ENCODE measurements around the gene PTGFR.

PTGFR gene

GRCh38 chr1:78490861-78491450, at the start of gene PTGFR:
PTGFR (plus strand) TSS chr1:78490974; CDS start chr1:78492744, 1,770 bp downstream.
- DNase-seq (ENCODE audit: low read depth in 2 of 2) = no peak

- no peak for DNase-seq (ENCODE audit: low read depth in 2 of 2)
Measured at GRCh38 chr1:78441921-78442320, 48.9 kb upstream of the PTGFR start.

GRCh38 chr1:78447086-78447485, 43.7 kb upstream of the PTGFR start:
- no peak for DNase-seq (ENCODE audit: low read depth in 2 of 2)

- DNase-seq (ENCODE audit: low read depth in 2 of 2) = no peak
Measured at GRCh38 chr1:78464449-78464891, 26.3 kb upstream of the PTGFR start.

- DNase-seq (ENCODE audit: low read depth in 2 of 2) = no peak
Measured at GRCh38 chr1:78465143-78465542, 25.6 kb upstream of the PTGFR start.

GRCh38 chr1:78468521-78468920, 22.3 kb upstream of the PTGFR start:
- no peak for DNase-seq (ENCODE audit: low read depth in 2 of 2)

- no peak for DNase-seq (ENCODE audit: low read depth in 2 of 2)
Measured at GRCh38 chr1:78469576-78469975, 21.2 kb upstream of the PTGFR start.

- DNase-seq (ENCODE audit: low read depth in 2 of 2) = no peak
Measured at GRCh38 chr1:78471890-78472620, 18.7 kb upstream of the PTGFR start.

- DNase-seq (ENCODE audit: low read depth in 2 of 2) = no peak
Measured at GRCh38 chr1:78472851-78473496, 17.8 kb upstream of the PTGFR start.

GRCh38 chr1:78474092-78474491, 16.7 kb upstream of the PTGFR start:
- DNase-seq (ENCODE audit: low read depth in 2 of 2) = no peak

- DNase-seq (ENCODE audit: low read depth in 2 of 2) = no peak
Measured at GRCh38 chr1:78475888-78476610, 14.7 kb upstream of the PTGFR start.

GRCh38 chr1:78483903-78484302, 6.9 kb upstream of the PTGFR start:
- DNase-seq (ENCODE audit: low read depth in 2 of 2) = no peak

GRCh38 chr1:78491451-78492071, 787 bp downstream of the PTGFR start:
- no peak for DNase-seq (ENCODE audit: low read depth in 2 of 2)

- DNase-seq (ENCODE audit: low read depth in 2 of 2) = no peak
Measured at GRCh38 chr1:78492386-78492950, 1.7 kb downstream of the PTGFR start.

GRCh38 chr1:78493451-78493850, 2.7 kb downstream of the PTGFR start:
- no peak for DNase-seq (ENCODE audit: low read depth in 2 of 2)

- DNase-seq (ENCODE audit: low read depth in 2 of 2) = no peak
Measured at GRCh38 chr1:78497201-78497600, 6.4 kb downstream of the PTGFR start.

- no peak for DNase-seq (ENCODE audit: low read depth in 2 of 2)
Measured at GRCh38 chr1:78500529-78500928, 9.8 kb downstream of the PTGFR start.

- no peak for DNase-seq (ENCODE audit: low read depth in 2 of 2)
Measured at GRCh38 chr1:78501203-78501602, 10.4 kb downstream of the PTGFR start.

- DNase-seq (ENCODE audit: low read depth in 2 of 2) = no peak
Measured at GRCh38 chr1:78511334-78511733, 20.6 kb downstream of the PTGFR start.

- DNase-seq (ENCODE audit: low read depth in 2 of 2) = no peak
Measured at GRCh38 chr1:78516716-78517115, 25.9 kb downstream of the PTGFR start.

- no peak for DNase-seq (ENCODE audit: low read depth in 2 of 2)
Measured at GRCh38 chr1:78519446-78519845, 28.7 kb downstream of the PTGFR start.

GRCh38 chr1:78520216-78520615, 29.4 kb downstream of the PTGFR start:
- DNase-seq (ENCODE audit: low read depth in 2 of 2) = no peak

Measured in stimulated activated CD8-positive, alpha-beta memory T cell treated with anti-CD3 and anti-CD28 coated beads, Interleukin-15, amount 100 ng/mL, for 4 hours (primary cell).